Keratinocyte (primary cell): ENCODE measurements around the gene B4GALT3. TPM values are rescaled to one million over a fixed set of nuclear protein-coding genes. Genes with fewer than 3 reads are reported as not detected.

Source experiments
- DNase-seq: peaks from one replicate; pipeline ENCODE4 v3.0.0-alpha.2; 2011; ENCODE audit warnings: low read depth, missing footprints, low spot score
- FAIRE-seq: peaks from 2 replicates; lab custom pipeline; 2011; peaks lifted over from hg19 to GRCh38; lab: Jason Lieb, UNC
- H2AFZ ChIP-seq: 2 replicates; pipeline ENCODE4 v1.6.0; 2012; ENCODE audit warnings: low read length, control low read depth, inconsistent platforms; ENCODE audit not compliant: control insufficient read depth
- H3K27ac ChIP-seq: 2 replicates; pipeline ENCODE4 v1.5.1; 2011; ENCODE audit warnings: low read length; ENCODE audit not compliant: control insufficient read depth, insufficient read depth
- H3K27me3 ChIP-seq: 3 replicates; pipeline ENCODE4 v1.6.0; 2011; ENCODE audit warnings: low read length; ENCODE audit not compliant: control insufficient read depth, insufficient read depth; ENCODE audit errors: extremely low read depth
- H3K36me3 ChIP-seq, 2 experiments: 2 replicates in 1 of 2; 3 replicates in 1 of 2; pipeline ENCODE4 v1.5.1; 2011; ENCODE audit warnings: low read length in 2 of 2, mild to moderate bottlenecking in 1 of 2; ENCODE audit not compliant: control insufficient read depth in 2 of 2, insufficient read depth in 2 of 2; ENCODE audit errors: extremely low read depth in 1 of 2
- H3K4me1 ChIP-seq: 3 replicates; pipeline ENCODE4 v1.5.1; 2011; ENCODE audit warnings: low read length; ENCODE audit not compliant: control insufficient read depth, insufficient read depth; ENCODE audit errors: extremely low read depth
- H3K4me2 ChIP-seq: 3 replicates; pipeline ENCODE4 v1.6.0; 2011; ENCODE audit warnings: low read depth, low read length; ENCODE audit not compliant: control insufficient read depth, insufficient read depth; ENCODE audit errors: extremely low read depth
- H3K4me3 ChIP-seq, 3 experiments: fragments of 200-600 bp in 1 of 3; sonication (generic) in 1 of 3; 2 replicates in 2 of 3; 3 replicates in 1 of 3; pipeline ENCODE4 v1.5.1; 2011 to 2016; ENCODE audit warnings: low read length in 3 of 3, mild to moderate bottlenecking in 3 of 3, control low read depth in 2 of 3, inconsistent platforms in 1 of 3, low read depth in 1 of 3, mixed read lengths in 1 of 3, mixed run types in 1 of 3, moderate library complexity in 1 of 3; ENCODE audit not compliant: control insufficient read depth in 2 of 3, insufficient read depth in 2 of 3; ENCODE audit errors: extremely low read depth in 1 of 3
- H3K79me2 ChIP-seq: 2 replicates; pipeline ENCODE4 v1.6.0; 2012; ENCODE audit warnings: low read length; ENCODE audit not compliant: control insufficient read depth, insufficient read depth
- H3K9ac ChIP-seq: 3 replicates; pipeline ENCODE4 v1.6.0; 2011; ENCODE audit warnings: low read length; ENCODE audit not compliant: control insufficient read depth, insufficient read depth; ENCODE audit errors: extremely low read depth
- H3K9me1 ChIP-seq: 3 replicates; pipeline ENCODE4 v1.6.0; 2011; ENCODE audit warnings: low read length; ENCODE audit not compliant: control insufficient read depth, insufficient read depth; ENCODE audit errors: extremely low read depth
- H3K9me3 ChIP-seq: 2 replicates; pipeline ENCODE4 v1.5.1; 2012; ENCODE audit warnings: low read depth, low read length; ENCODE audit not compliant: control insufficient read depth
- H4K20me1 ChIP-seq: 3 replicates; pipeline ENCODE4 v1.6.0; 2011; ENCODE audit warnings: low read length; ENCODE audit not compliant: control insufficient read depth, insufficient read depth; ENCODE audit errors: extremely low read depth
- CTCF ChIP-seq, 3 experiments: IDR thresholded peaks in 1 of 3; conservative IDR thresholded peaks in 1 of 3; optimal IDR thresholded peaks in 1 of 3; 2 replicates in 2 of 3; 3 replicates in 1 of 3; pipeline versions ENCODE3 to v1.5.1; 2011; ENCODE audit warnings: low read length in 3 of 3, mild to moderate bottlenecking in 3 of 3, moderate library complexity in 2 of 3, control low read depth in 1 of 3, inconsistent platforms in 1 of 3; ENCODE audit not compliant: insufficient read depth in 2 of 3; ENCODE audit errors: extremely low read depth in 1 of 3
- EZH2 ChIP-seq: IDR thresholded peaks from one replicate; pipeline ENCODE4 v1.6.1; 2012; ENCODE audit warnings: inconsistent platforms, mild to moderate bottlenecking, low read length, moderate library complexity
- dilution Hi-C: fragments of 300-500 bp; cut with MboI; formaldehyde crosslinking; loops from one replicate; pipeline ENCODE4 v1.7.0; 2020; ENCODE audit warnings: low sequenced_read_pairs; ENCODE audit not compliant: extremely low pct_ligation_motif_present
- polyA plus RNA-seq, 5 experiments: library from polyadenylated mRNA; depleted of rRNA in 3 of 5; stranded (reverse) in 3 of 5; stranded (forward) in 1 of 5; unstranded in 1 of 5; fragments of >200 nt; gene quantifications; 1 replicate in 1 of 5; 2 replicates in 3 of 5; 3 replicates in 1 of 5; pipeline versions ENCODE4 v1.2.1 to v1.2.3, GENCODE V29; 2011 to 2012; ENCODE audit warnings: missing spikeins in 2 of 5, low read depth in 1 of 5, low replicate concordance in 1 of 5

B4GALT3 gene
- polyA plus RNA-seq, 1 donor (not counting 4 experiments of a cell fraction or from before 2014, with no cell fraction given), result 19.1 TPM

GRCh38 chr1:161223805-161224694, 46.7 kb upstream of the B4GALT3 start:
- Histone ChIP-seq H4K20me1 (no peaks in the 10 kb centered on the region), H3K9me3 (no peaks in the 10 kb centered on the region), H2AFZ (no peak overlapping the region), H3K36me3 (peaks cover 8 to 9% of the 10 kb centered on the region in 2 experiments), H3K4me3 (no peak overlapping the region), H3K79me2 (peaks cover 13% of the 10 kb centered on the region), H3K9ac (no peak overlapping the region), H3K4me1 (peaks cover 19% of the 10 kb centered on the region), H3K27me3 (no peaks in the 10 kb centered on the region), H3K9me1 (no peaks in the 10 kb centered on the region), H3K4me2 (no peak overlapping the region), H3K27ac (no peak overlapping the region)
- FAIRE-seq, result no peak
- dilution Hi-C loops, result no loop called here
- no peak for TF ChIP-seq CTCF (optimal IDR thresholded peaks at IDR 0.05 in 1 of 3, IDR thresholded peaks at IDR 0.05 in 1 of 3, conservative IDR thresholded peaks at IDR 0.05 in 1 of 3; ENCODE audit: extremely low read depth in 1 of 3, insufficient read depth in 2 of 3, low read length in 3 of 3)
- no peak for TF ChIP-seq EZH2
- no peak for DNase-seq

- Histone ChIP-seq H3K27me3 (no peaks in the 10 kb centered on the region), H2AFZ (no peak overlapping the region), H3K9ac (no peak overlapping the region), H3K27ac (no peak overlapping the region), H3K79me2 (peaks cover 13% of the 10 kb centered on the region), H3K4me1 (peaks cover 10% of the 10 kb centered on the region), H3K36me3 (no peaks in the 10 kb centered on the region), H3K4me3 (no peak overlapping the region), H3K9me1 (no peaks in the 10 kb centered on the region), H3K4me2 (no peak overlapping the region), H3K9me3 (no peaks in the 10 kb centered on the region), H4K20me1 (no peaks in the 10 kb centered on the region)
- FAIRE-seq, result no peak
- TF ChIP-seq EZH2 (no peak), CTCF (optimal IDR thresholded peaks at IDR 0.05 in 1 of 3, IDR thresholded peaks at IDR 0.05 in 1 of 3, conservative IDR thresholded peaks at IDR 0.05 in 1 of 3; ENCODE audit: extremely low read depth in 1 of 3, insufficient read depth in 2 of 3, low read length in 3 of 3) (no peak)
- no peak for DNase-seq
- dilution Hi-C loops, result no loop called here
These were observed 45.1 kb upstream of the B4GALT3 start for GRCh38 chr1:161222175-161223019.
